Adrenal gland (tissue), 5 donors: ENCODE measurements around the gene GAGE10.

Source experiments
- POLR2A ChIP-seq, 2 donors: fragments of 450-650 bp; IDR thresholded peaks; one replicate each; pipeline ENCODE4 v1.6.1; 2017; ENCODE audit warnings: antibody characterized with exemption in 2 of 2, mild to moderate bottlenecking in 2 of 2, moderate library complexity in 1 of 2
- TF ChIP-seq, protein P1 (sequence below), 6 experiments: fragments of 450-650 bp in 4 of 6; fragments of 200-600 bp in 2 of 6; sonication (generic) in 1 of 6; IDR thresholded peaks; 1 replicate in 5 of 6; 2 replicates in 1 of 6; pipeline versions ENCODE4 v1.5.1 to v1.8.0; 2016 to 2021; ENCODE audit warnings: antibody characterized with exemption in 6 of 6, mild to moderate bottlenecking in 2 of 6, moderate library complexity in 1 of 6
- donor health status: DM: no; HTN: no; CAD: no.

DNA sequence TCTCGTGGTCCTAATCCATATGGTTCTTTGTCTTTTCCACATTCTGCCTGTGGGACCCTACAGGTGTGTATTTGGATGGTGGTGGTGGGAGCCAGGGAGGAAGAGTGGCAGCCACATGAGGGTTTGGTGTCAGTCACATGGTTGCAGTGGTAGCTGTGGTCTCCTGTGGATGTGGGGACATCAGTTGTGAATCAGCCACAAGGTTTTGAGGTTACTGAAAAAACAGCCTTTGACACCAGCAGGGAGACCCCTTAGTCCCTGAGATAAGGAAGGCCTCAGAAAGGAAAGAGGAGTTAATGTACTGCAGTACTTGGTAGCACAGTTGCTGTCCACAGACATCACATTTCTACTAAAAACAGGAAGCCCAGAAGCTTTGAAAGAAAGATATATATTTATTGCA, 15.8 kb upstream of the GAGE10 start:
- TF ChIP-seq, protein P1, sequence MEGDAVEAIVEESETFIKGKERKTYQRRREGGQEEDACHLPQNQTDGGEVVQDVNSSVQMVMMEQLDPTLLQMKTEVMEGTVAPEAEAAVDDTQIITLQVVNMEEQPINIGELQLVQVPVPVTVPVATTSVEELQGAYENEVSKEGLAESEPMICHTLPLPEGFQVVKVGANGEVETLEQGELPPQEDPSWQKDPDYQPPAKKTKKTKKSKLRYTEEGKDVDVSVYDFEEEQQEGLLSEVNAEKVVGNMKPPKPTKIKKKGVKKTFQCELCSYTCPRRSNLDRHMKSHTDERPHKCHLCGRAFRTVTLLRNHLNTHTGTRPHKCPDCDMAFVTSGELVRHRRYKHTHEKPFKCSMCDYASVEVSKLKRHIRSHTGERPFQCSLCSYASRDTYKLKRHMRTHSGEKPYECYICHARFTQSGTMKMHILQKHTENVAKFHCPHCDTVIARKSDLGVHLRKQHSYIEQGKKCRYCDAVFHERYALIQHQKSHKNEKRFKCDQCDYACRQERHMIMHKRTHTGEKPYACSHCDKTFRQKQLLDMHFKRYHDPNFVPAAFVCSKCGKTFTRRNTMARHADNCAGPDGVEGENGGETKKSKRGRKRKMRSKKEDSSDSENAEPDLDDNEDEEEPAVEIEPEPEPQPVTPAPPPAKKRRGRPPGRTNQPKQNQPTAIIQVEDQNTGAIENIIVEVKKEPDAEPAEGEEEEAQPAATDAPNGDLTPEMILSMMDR (IDR thresholded peaks at IDR 0.05), result no peak
- TF ChIP-seq POLR2A (IDR thresholded peaks at IDR 0.05), result no peak
